IMR-90 (cell line): ENCODE measurements around the gene STAT3. TPM values are rescaled to one million over a fixed set of nuclear protein-coding genes. Genes with fewer than 3 reads are reported as not detected.

ENCODE experiments used
- BHLHE40 ChIP-seq: fragments of 150-350 bp; IDR thresholded peaks from 2 replicates; pipeline ENCODE4 v1.6.1; 2016; ENCODE audit warnings: mild to moderate bottlenecking, low read depth, low read length
- CTCF ChIP-seq: conservative IDR thresholded peaks from 2 replicates; pipeline ENCODE4 v1.5.1; 2012; ENCODE audit warnings: mild to moderate bottlenecking, low read depth, low read length, improper control_type of control experiment
- POLR2A ChIP-seq: IDR thresholded peaks from 2 replicates; pipeline ENCODE4 v1.6.1; 2012; ENCODE audit warnings: mild to moderate bottlenecking, low read depth, low read length
- RAD21 ChIP-seq: IDR thresholded peaks from 2 replicates; pipeline ENCODE4 v1.6.1; 2012; ENCODE audit warnings: low read length, improper control_type of control experiment
- polyA plus RNA-seq, 3 experiments: library from polyadenylated mRNA; depleted of rRNA; stranded (reverse); fragments of >200 nt; gene quantifications; 2 replicates each; pipeline ENCODE4 v1.2.3, GENCODE V29; 2012; ENCODE audit warnings: low replicate concordance in 1 of 3
- total RNA-seq: library from RNA; depleted of rRNA; stranded (reverse); fragments of >200 nt; gene quantifications from 2 replicates; pipeline ENCODE4 v1.2.3, GENCODE V29; 2012

STAT3 gene
- total and polyA plus RNA-seq, 2 of the 4 experiments (the other 2 are of a cell fraction), result 47.2 to 66.3 TPM

- TF ChIP-seq CTCF (no peak; the same call in 1 of the 2 replicates), POLR2A (peak; percentile 79), RAD21 (peak; percentile 26; the same call in 1 of the 2 replicates), BHLHE40 (0 out of 2 replicates have a peak, but pooled peaks have one; percentile 16)
These were observed at the start of gene STAT3 (continued) for GRCh38 chr17:42388381-42389134.
